ENCODE results near the gene STK17B. TPM values are rescaled to one million over a fixed set of nuclear protein-coding genes. Genes with fewer than 3 reads are reported as not detected.

The STK17B gene
- total and polyA plus RNA-seq, 12 donors, result 2.0 to 20.4 (median 3.7) TPM

DNA sequence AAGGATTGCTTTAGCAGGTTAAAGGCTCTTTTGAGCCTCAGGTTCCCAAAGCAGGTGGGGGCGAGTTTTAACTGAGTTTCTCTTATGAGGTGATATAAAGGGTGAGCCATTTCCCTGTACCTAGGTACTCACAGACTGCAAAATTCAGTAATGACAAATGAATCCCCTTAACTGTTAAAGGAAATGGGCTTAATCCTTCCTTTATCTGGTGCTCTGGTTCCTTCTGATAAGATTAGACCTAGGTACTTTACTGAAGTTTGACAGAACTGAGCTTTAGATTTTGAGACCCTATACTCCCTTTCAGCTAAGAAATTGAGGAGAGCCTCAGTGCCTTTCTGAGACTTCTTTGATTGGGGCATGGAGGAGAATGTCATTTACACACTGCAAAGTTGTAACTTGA is 42.6 kb downstream of the STK17B start:
- ATAC-seq (no peak), DNase-seq (no peak)
- H3K27me3 ChIP-seq, result no peaks in the 10 kb centered on the region
- peaks cover 0 to 17% (median 0%) of the 10 kb centered on the region in 9 donors for H3K4me1 ChIP-seq
- intact Hi-C loops (cut with DNase I), result no loop called here
- peaks cover 0 to 17% (median 0%) of the 10 kb centered on the region in 9 donors for H3K36me3 ChIP-seq
- no peak overlapping the region for H3K4me3 ChIP-seq
- WGBS, 2 donors, result 86 to 96% methylated on average over 1 of the region's 1 CpG
- H3K9me3 ChIP-seq, result peaks cover 3 to 65% (median 38%) of the 10 kb centered on the region in 11 donors
- no peak overlapping the region for H3K27ac ChIP-seq
- TF ChIP-seq, protein P1, sequence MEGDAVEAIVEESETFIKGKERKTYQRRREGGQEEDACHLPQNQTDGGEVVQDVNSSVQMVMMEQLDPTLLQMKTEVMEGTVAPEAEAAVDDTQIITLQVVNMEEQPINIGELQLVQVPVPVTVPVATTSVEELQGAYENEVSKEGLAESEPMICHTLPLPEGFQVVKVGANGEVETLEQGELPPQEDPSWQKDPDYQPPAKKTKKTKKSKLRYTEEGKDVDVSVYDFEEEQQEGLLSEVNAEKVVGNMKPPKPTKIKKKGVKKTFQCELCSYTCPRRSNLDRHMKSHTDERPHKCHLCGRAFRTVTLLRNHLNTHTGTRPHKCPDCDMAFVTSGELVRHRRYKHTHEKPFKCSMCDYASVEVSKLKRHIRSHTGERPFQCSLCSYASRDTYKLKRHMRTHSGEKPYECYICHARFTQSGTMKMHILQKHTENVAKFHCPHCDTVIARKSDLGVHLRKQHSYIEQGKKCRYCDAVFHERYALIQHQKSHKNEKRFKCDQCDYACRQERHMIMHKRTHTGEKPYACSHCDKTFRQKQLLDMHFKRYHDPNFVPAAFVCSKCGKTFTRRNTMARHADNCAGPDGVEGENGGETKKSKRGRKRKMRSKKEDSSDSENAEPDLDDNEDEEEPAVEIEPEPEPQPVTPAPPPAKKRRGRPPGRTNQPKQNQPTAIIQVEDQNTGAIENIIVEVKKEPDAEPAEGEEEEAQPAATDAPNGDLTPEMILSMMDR (IDR thresholded peaks at IDR 0.05), result no peak

DNA sequence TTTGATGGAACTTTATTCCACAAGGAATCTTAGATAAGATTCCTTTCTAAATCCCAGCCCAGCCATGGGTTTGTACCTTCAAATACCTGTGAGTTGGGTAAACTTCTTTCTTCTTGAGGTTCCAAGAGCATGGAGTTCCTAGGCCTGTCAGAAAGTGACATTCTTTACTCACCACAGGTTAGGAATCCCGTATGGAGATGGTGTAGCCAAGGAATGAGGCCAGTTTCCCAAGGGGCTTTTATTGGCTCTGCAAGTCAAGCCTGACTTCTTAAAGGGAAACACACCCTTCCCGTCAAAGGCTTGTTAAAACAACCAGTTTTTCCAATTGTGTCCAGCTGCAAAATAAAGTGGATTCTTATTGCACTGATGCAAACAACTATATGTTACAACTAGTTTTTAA is 45.8 kb downstream of the STK17B start:
- H3K27ac ChIP-seq, result no peak overlapping the region
- ATAC-seq (peak in 1 of 8 donors; percentile 41), DNase-seq (peak in 1 of 2 donors; percentile 11)
- 34 to 38% methylated on average over 2 of the region's 2 CpGs for WGBS, 2 donors
- intact Hi-C loops (cut with DNase I), result no loop called here
- H3K9me3 ChIP-seq, result peaks cover 3 to 33% (median 14%) of the 10 kb centered on the region in 11 donors
- no peaks in the 10 kb centered on the region for H3K36me3 ChIP-seq
- H3K4me1 ChIP-seq, result peaks cover 0 to 20% (median 0%) of the 10 kb centered on the region in 9 donors
- H3K27me3 ChIP-seq, result no peaks in the 10 kb centered on the region
- TF ChIP-seq, protein P1 (IDR thresholded peaks at IDR 0.05), result no peak
- no peak overlapping the region for H3K4me3 ChIP-seq

DNA sequence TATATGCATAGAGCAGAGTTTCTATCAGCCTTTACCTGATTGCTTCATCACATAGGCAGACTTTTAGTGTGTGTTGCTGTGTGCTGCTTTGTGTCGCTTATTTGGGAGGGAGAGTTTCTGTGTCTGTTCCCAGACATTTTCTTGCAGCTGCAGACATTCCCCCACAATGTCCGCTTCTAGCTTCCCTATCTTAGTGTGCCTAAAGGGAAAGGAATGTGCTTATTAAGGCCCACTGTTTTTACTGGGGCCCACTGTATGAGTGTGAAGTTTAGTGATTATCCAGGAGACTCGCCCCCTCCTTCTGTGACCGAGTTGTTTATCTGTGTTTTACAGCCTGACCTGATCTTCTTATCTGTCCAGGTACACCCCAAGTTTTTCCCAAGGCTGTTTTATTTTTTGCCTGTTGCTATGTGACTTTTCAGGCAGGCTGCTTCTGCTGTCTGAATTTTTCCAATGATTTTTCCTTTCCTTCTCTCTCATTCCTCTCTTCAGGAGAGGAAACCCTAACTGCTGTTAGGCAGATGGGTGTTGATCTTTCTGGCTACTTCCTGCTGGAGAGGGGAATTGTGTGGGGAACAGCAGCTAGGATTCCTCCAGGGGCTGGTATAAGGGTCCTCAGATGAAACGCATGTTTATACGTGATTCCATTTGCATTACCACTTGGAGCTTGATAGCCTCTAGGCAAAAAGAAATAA is 47.6 kb downstream of the STK17B start:
- H3K4me3 ChIP-seq, result no peak overlapping the region
- H3K9me3 ChIP-seq, result peaks cover 0 to 16% (median 0%) of the 10 kb centered on the region in 11 donors
- H3K27ac ChIP-seq, result peak overlapping the region in 2 of 10 donors; percentile 11 to 39
- peaks cover 0 to 20% (median 0%) of the 10 kb centered on the region in 9 donors for H3K4me1 ChIP-seq
- intact Hi-C loops (cut with DNase I), result no loop called here
- no peaks in the 10 kb centered on the region for H3K36me3 ChIP-seq
- TF ChIP-seq, protein P1 (IDR thresholded peaks at IDR 0.05), result no peak
- H3K27me3 ChIP-seq, result no peaks in the 10 kb centered on the region
- ATAC-seq (peak in 3 of 8 donors; percentile 19 to 59 (median 33)), DNase-seq (no peak)
- 65 to 73% methylated on average over 6 of the region's 6 CpGs for WGBS, 2 donors

- Histone ChIP-seq H3K4me1 (peaks cover 0 to 8% (median 0%) of the 10 kb centered on the region in 9 donors), H3K36me3 (no peaks in the 10 kb centered on the region), H3K27me3 (no peaks in the 10 kb centered on the region), H3K27ac (no peak overlapping the region), H3K9me3 (no peaks in the 10 kb centered on the region), H3K4me3 (no peak overlapping the region)
- WGBS, 2 donors, result 73 to 74% methylated on average over 3 of the region's 3 CpGs
- no peak for DNase-seq
- ATAC-seq, result no peak
- intact Hi-C loops (cut with DNase I), result no loop called here
- TF ChIP-seq, protein P1 (IDR thresholded peaks at IDR 0.05), result no peak
Measured at GRCh38 chr2:196119926-196120325, 51.5 kb downstream of the STK17B start.
